SJSA1 (cell line): ENCODE results near the gene WIPI1. TPM values are rescaled to one million over a fixed set of nuclear protein-coding genes. Genes with fewer than 3 reads are reported as not detected.
"Not testable (repeated sequence)": the region's sequence is repeated elsewhere in the genome, so short reads cannot be mapped to it uniquely, and the experiment has no call there.

ENCODE experiments used
- DNase-seq, 2 experiments: peaks; one replicate each; pipeline ENCODE4 v3.0.0-alpha.2; 2015 to 2020; ENCODE audit warnings: low spot score in 2 of 2, low read depth in 1 of 2
- H3K27ac ChIP-seq: fragments of 250-450 bp; sonication (Bioruptor Pico); 2 replicates; pipeline ENCODE4 v1.5.1; 2020; ENCODE audit warnings: mild to moderate bottlenecking, moderate library complexity
- H3K27me3 ChIP-seq: fragments of 250-450 bp; sonication (Bioruptor Pico); replicated peaks from 2 replicates; pipeline ENCODE4 v1.5.1; 2020; ENCODE audit warnings: mild to moderate bottlenecking, moderate library complexity
- H3K36me3 ChIP-seq: fragments of 250-450 bp; sonication (Bioruptor Pico); 2 replicates; pipeline ENCODE4 v1.5.1; 2020; ENCODE audit warnings: mild to moderate bottlenecking
- H3K4me1 ChIP-seq: fragments of 250-450 bp; sonication (Bioruptor Pico); replicated peaks from 2 replicates; pipeline ENCODE4 v1.6.1; 2021; ENCODE audit warnings: mild to moderate bottlenecking
- H3K4me3 ChIP-seq: fragments of 250-450 bp; sonication (Bioruptor Pico); 2 replicates; pipeline ENCODE4 v1.5.1; 2020; ENCODE audit warnings: mild to moderate bottlenecking
- H3K9me3 ChIP-seq: fragments of 250-450 bp; sonication (Bioruptor Pico); replicated peaks from 2 replicates; pipeline ENCODE4 v1.5.1; 2020; ENCODE audit warnings: mild to moderate bottlenecking
- total RNA-seq: library from RNA; depleted of rRNA; stranded (reverse); fragments of >200 nt; shearing (Covaris generic); gene quantifications from 2 replicates; pipeline ENCODE4 v1.2.3, GENCODE V29; 2014; rRNA removed

The WIPI1 gene
- total RNA-seq, 1 experiment from 2014 or later = 53.5 TPM

DNA sequence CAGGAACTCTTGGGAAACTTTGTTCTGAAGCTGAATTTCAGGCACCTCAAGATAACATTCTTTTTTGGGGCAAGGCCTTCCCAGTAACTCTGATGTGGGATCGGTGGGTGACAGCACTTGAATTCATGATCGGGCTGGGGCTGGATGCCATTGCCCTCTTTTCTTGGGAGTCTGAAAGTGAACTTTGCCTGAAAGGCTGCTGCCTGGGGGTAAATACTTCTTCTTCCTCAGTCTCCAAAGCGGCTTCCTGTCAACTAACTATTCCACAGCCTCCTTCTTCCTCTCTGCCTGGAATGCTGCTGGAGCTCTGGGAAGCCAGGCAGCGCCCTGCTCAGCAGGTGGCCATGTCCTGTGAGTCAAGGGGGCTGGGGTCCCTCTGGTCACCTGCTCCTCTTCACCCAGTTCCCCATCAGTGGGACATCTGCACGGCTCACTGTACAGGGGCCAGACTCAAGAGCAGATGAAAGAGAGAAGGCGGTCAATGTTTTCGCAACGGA lies 79.5 kb downstream of the WIPI1 start:
- Histone ChIP-seq H3K27ac (no peak overlapping the region), H3K36me3 (no peaks in the 10 kb centered on the region), H3K27me3 (no peaks in the 10 kb centered on the region), H3K4me3 (no peak overlapping the region), H3K4me1 (peaks cover 23% of the 10 kb centered on the region), H3K9me3 (no peaks in the 10 kb centered on the region)
- no peak for DNase-seq

DNA sequence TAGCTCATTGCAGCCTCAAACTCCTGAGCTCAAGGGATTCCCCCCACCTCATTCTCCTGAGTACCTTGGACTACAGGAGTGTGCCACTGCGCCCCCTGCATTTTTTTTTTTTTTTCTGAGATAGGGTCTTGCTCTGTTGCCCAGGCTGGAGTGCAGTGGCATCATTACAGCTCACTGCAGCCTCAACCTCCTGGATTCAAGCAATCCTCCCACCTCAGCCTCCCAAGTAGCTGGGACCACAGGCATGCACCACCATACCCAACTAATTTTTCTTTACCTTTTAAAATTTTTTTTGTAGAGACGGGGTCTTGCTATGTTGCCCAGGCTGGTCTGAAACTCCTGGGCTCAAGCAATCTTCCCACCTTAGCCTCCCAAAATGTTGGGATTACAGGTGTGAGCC lies 81.1 kb downstream of the WIPI1 start:
- DNase-seq, H3K36me3 ChIP-seq, H3K27ac ChIP-seq, H3K4me1 ChIP-seq, H3K9me3 ChIP-seq, H3K4me3 ChIP-seq, H3K27me3 ChIP-seq: not testable (repeated sequence)

DNA sequence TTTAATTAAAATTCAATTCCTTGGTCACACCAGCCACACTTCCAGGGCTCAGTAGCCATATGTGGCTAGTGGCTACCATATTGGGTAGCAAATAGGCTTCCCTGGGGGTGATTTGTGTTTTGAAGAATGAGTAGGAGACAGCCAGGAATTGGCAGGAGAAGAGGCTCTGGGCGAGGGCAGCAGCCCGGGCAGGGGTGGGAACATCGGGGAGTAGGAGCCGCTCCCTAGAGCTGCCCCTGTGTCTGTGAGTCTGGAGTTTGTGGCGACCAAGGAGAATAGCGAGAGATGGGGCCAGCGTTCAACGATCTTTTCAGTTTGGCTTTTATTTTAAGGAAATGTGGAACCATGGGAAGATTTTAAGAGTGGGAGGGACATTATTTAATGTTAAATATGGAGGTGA lies 81.7 kb downstream of the WIPI1 start:
- Histone ChIP-seq H3K36me3 (no peaks in the 10 kb centered on the region), H3K4me1 (peaks cover 3% of the 10 kb centered on the region), H3K4me3 (no peak overlapping the region), H3K27ac (no peak overlapping the region), H3K9me3 (no peaks in the 10 kb centered on the region), H3K27me3 (no peaks in the 10 kb centered on the region)
- DNase-seq = no peak

Other genes starting within 250 kb of the WIPI1 start
- gene AMZ2, start 209.5 kb downstream of the WIPI1 start, total RNA-seq = 148 and 174 TPM in 2 replicates
- gene SLC16A6, start 166.4 kb downstream of the WIPI1 start, total RNA-seq = not detected in 2 replicates
- not detected in 2 replicates for gene ARSG, start 166.0 kb downstream of the WIPI1 start, total RNA-seq
- gene PRKAR1A, start 54.9 kb upstream of the WIPI1 start, total RNA-seq = 433 and 529 TPM in 2 replicates
- gene FAM20A, start 143.9 kb upstream of the WIPI1 start, total RNA-seq = not detected in 2 replicates